Left renal pelvis (tissue), 4 donors: ENCODE data around the gene PRKAR1A. TPM values are rescaled to one million over a fixed set of nuclear protein-coding genes. Genes with fewer than 3 reads are reported as not detected.
"Not testable (repeated sequence)": the region's sequence is repeated elsewhere in the genome, so short reads cannot be mapped to it uniquely, and the experiment has no call there.

Source experiments
- DNase-seq, 4 donors: peaks; one replicate each; pipeline ENCODE4 v3.0.0-alpha.2; 2013; ENCODE audit warnings: low read depth in 4 of 4, low spot score in 3 of 4
- polyA plus RNA-seq, 4 donors: library from polyadenylated mRNA; unstranded; fragments of 120-200 nt; gene quantifications; one replicate each; pipeline ENCODE4 v1.2.1, GENCODE V29; 2013; ENCODE audit not compliant: insufficient read length in 4 of 4

The PRKAR1A gene
- polyA plus RNA-seq: 100 to 1,000 TPM; 271 to 435 (median 366) TPM

GRCh38 chr17:68512247-68512959 is at the start of gene PRKAR1A:
Gene PRKAR1A, plus strand, starts transcription at chr17:68512430. Its CDS starts 2,970 bp downstream, at chr17:68515400.
- DNase-seq: peak; percentile 91 to 95 (median 94)

- DNase-seq: no peak
Measured at GRCh38 chr17:68463211-68464019, 48.8 kb upstream of the PRKAR1A start.

GRCh38 chr17:68468334-68468733 is 43.9 kb upstream of the PRKAR1A start:
- DNase-seq: no peak

GRCh38 chr17:68468788-68469187 is 43.4 kb upstream of the PRKAR1A start:
- no peak for DNase-seq

GRCh38 chr17:68470961-68471360 is 41.3 kb upstream of the PRKAR1A start:
- no peak for DNase-seq

DNA sequence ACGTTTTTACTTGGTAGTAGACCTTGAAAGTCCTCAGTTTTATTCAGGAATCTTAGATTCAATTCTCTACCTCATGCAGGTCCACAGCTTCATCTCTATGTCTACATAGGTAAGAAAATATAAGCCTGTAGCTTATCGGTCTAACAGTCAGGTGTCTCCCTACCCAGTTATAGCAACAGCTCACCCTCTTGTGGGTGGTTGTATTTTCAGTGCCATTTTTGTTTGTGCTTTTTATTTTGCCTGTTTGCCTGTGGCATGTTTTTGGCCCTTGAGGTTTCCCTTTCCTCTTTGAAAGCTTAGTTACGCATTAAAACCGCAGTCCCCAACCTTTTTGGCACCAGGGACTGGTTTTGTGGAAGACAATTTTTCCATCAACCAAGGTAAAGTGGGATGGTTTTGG is 31.3 kb upstream of the PRKAR1A start:
- no peak for DNase-seq

DNA sequence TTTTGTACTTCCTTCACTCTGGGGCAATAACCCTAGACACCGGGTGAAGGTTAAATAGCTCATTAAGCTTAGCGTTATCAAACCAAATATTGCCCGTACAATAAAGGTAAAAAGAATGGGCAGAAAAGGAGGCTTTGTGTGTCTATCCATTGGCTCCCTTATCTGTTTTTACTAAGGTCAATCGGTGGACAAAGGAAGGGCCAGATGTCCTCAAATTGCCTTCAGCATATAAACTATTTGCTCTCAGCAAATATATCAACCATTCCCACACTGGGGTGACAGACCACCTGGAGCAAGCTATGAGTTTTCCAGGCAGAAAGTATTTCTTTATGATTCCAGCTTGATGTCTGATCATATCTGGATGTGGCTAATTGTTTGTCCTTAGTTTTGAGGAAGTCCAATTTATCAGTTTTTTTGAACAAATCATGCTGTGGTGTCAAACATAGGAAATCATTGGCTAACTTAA is 29.6 kb upstream of the PRKAR1A start:
- DNase-seq: no peak

DNA sequence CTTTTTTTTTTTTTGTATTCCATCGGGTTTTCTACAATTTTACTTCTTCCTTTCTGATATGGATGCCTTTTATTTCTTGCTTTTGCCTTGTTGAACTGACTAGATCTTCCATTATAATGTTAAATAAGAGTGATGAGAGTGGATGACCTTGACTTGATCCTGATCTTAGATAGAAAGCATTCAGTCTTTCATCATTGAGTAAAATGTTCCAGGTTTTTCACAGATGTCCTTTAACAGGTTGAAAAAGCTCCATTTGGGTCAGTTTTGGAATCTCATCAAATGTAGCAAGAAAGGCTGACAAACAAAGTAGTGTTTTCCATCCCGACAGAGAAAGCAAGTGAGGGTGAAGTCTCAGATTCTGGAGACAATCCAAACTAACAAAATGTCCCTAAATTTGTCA is 27.8 kb upstream of the PRKAR1A start:
- no peak for DNase-seq

DNA sequence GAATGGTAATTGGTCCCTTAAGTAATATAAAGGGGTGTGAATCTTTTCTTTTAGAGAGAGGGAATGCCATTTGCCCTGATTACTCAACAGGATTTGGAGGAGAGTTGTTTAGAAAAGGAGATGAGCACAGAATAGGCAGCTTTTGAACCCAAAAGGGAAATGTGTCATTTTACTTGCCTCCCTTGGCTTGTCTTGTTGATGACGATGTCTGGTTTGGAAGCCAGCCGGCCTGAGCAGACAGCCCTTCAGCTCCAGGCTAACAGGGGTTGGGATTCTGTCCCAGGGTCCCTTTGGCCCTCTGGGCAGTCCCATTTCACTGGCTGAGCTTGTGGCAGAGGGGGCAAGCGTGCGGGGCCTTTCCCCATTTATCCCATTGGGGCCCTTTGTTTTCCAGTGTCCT is 22.3 kb upstream of the PRKAR1A start:
- DNase-seq: no peak

DNA sequence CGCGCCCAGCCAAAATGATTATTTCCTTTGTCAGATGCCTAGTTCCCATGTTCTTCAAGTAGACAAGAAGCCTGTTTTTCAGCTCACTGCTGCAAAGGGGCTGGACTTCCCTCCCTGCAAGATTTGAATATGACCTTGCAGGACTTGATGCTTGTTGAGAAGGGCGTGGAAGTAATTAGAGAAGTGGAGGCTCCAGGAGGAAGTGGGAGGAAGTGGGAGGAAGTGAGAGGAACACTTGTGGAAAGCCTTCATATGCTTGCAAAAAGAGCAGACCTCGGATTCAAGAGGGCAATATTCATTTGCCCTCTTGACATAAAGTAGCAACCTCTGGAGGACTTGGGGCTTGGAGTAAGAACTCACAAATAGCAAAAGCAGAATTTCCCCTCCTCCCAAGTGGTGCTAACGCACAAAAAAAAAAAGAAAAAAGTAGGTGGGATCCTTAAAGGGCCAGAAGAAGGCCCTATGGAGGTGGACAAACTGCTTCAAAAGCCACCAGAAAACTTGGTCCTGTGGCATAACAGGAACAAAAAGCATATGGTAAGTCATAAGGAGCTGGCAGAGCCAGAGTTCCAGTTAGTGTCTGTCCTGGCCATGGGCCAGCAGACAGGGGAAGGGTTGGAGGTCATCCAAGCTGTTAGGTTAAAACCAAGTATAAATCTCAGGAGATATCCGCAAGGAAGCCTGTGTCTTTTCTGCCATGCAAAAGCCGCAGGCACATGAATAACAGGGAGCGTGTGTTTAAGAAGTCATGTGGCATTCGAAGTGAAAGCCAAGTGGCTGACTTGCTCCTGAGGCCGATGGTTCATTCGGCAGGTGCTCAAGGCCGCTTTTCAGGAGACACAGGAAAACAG is 20.6 kb upstream of the PRKAR1A start:
- no peak for DNase-seq

GRCh38 chr17:68492394-68493054 is 19.7 kb upstream of the PRKAR1A start:
- DNase-seq: not testable (repeated sequence)

GRCh38 chr17:68495081-68495480 is 17.1 kb upstream of the PRKAR1A start:
- DNase-seq: no peak

GRCh38 chr17:68497885-68498319 is 14.3 kb upstream of the PRKAR1A start:
- no peak for DNase-seq

DNA sequence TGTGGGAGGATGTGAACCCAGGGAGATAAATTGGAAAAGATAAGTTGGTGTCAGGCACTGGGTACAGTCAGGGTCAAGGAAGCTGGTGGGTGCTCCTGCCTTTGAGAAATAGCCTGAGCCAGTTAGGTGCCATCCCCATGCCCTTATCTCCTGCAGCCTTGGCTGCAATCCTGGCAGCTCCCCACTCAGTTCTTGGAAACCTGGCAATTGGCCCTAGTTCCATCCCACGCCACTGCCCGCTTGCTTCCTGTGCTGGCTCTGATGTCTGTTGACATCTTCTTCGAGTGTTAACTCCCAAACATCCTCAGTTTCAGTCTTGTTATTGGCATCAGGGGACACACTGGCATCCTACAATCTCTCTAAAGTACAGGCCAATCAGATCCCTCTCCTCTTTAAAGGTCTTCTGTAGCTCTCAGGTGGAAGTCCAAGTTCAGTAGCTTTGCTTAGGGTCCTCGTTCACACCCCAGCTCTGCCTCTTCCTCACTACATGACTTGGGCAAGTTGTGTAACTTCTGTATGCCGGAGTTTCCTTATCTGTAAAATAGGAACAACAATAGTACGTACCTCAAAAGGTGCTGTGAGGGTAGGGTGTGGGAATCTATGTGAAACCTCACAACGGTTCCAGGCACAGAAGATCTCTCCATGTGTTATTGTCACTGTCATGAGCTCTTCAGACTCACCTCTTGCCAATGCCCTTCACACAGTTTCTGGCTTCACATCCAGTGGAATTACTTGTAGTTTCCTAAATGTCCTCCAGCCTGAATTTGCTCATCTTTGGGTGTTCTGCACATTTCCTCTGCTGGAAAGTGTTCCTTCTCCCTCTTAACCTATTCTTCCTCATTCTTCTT is 13.5 kb upstream of the PRKAR1A start:
- DNase-seq: no peak

GRCh38 chr17:68499587-68499986 is 12.6 kb upstream of the PRKAR1A start:
- DNase-seq: no peak

GRCh38 chr17:68501074-68501473 is 11.2 kb upstream of the PRKAR1A start:
- DNase-seq: no peak

GRCh38 chr17:68505951-68506350 is 6.3 kb upstream of the PRKAR1A start:
- DNase-seq: no peak

DNA sequence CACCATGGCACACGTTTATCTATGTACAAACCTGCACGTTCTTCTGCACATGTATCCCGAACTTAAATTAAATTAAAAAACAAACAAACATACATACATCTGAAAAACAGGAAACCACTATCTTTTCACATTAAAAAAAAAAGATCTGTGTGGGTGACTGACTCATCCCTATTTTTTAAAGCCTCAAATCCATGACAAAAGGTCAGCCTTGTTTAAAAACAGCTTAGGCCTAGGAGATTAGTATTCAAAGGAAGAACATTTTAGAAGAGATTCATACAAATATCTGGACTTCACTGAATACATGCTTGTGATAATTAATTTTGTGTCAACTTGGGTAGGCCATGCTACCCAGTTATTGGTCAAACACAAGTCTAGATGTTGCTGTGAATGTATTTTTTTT is 4.7 kb upstream of the PRKAR1A start:
- no peak for DNase-seq
